NCI-H2196 treated with DMSO at 0.1 percent for 48 hours (cell line): ENCODE measurements around the gene GRHPR.
A peak's percentile ranks its signal among the peaks of the same experiment; 100 is the strongest.
"Not testable (repeated sequence)": the region's sequence is repeated elsewhere in the genome, so short reads cannot be mapped to it uniquely, and the experiment has no call there.

Source experiments
- DNase-seq: peaks from one replicate; lab custom pipeline; 2025; ENCODE audit not compliant: unreplicated experiment; lab: John Stamatoyannopoulos, UW

The GRHPR gene

GRCh38 chr9:37444890-37445289 lies 22.4 kb downstream of the GRHPR start:
- no peak for DNase-seq

DNA sequence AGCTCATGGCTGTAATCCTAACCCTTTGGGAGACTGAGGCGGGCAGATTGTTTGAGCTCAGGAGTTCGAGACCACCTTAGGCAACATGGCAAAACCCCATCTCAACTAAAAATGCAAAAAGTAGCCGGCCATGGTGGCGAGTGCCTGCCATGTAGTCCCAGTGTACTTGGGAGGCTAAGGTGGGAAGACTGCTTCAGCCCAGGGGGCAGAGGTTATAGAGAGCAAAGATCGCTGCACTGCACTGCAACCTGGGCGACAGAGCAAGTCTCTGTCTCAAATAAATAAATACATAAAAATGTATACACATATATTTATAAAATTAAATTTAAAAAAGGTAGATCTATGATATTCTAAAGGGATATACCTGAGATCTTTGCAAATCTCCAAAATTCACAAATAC lies 23.3 kb downstream of the GRHPR start:
- DNase-seq, result no peak

- no peak for DNase-seq
Measured at GRCh38 chr9:37446401-37446800, 23.9 kb downstream of the GRHPR start.

DNA sequence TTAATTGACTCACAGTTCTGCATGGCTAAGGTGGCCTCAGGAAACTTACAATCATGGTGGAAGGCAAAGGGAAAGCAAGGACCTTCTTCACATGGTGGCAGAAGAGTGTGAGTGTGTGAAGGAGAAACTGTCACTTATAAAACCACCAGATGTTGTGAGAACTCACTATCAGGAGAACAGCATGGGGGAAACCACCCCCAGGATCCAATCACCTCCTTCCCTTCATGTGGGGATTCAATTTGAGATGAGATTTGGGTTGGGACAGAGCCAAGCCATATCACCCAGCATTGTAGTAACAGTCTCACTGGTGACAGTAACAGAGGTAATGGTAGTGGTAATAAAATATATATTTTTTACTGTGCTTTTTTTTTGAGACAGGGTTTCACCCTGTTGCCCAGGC lies 24.6 kb downstream of the GRHPR start:
- no peak for DNase-seq

- DNase-seq, result no peak
Measured at GRCh38 chr9:37449862-37450632, 27.6 kb downstream of the GRHPR start.

- DNase-seq, result no peak
Measured at GRCh38 chr9:37451628-37452027, 29.1 kb downstream of the GRHPR start.

- DNase-seq, result no peak
Measured at GRCh38 chr9:37452611-37453010, 30.1 kb downstream of the GRHPR start.

DNA sequence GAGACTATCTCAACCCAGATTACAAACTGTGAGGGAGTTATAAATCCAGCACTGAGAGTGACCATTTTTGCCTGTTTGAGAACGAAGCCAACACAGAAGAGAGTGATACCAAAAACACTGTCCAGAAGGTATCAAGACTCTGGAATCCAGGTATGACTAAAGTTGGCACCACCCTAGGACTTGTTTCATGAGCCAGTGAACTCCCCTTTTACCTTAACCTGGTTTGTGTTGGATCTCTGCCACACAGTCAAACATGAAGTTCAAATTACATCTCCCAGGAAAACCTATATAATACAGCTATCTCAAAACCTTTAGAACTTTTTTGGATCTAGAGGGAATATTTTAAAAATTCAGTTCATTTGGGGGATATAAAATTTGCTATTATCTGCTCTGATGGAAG lies 31.3 kb downstream of the GRHPR start:
- no peak for DNase-seq

DNA sequence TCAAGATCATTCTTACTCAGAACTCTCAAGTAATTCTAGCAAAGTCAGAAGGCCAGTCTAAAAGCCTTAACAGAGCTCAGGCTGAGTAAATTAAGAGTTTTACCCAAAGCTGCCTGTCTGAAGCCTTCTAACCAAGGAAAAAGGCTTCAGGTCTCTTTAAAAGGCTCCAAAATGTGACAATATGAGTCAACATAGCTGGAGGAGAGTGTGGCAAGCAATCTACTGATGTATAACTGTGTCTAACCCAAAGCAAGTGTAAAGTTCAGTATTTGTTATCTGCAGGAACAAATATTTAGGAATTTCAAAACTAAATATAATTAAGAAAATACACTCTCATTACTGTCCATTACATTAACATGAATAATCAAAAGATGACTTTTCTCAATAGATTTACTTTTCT lies 31.7 kb downstream of the GRHPR start:
- DNase-seq, result no peak

DNA sequence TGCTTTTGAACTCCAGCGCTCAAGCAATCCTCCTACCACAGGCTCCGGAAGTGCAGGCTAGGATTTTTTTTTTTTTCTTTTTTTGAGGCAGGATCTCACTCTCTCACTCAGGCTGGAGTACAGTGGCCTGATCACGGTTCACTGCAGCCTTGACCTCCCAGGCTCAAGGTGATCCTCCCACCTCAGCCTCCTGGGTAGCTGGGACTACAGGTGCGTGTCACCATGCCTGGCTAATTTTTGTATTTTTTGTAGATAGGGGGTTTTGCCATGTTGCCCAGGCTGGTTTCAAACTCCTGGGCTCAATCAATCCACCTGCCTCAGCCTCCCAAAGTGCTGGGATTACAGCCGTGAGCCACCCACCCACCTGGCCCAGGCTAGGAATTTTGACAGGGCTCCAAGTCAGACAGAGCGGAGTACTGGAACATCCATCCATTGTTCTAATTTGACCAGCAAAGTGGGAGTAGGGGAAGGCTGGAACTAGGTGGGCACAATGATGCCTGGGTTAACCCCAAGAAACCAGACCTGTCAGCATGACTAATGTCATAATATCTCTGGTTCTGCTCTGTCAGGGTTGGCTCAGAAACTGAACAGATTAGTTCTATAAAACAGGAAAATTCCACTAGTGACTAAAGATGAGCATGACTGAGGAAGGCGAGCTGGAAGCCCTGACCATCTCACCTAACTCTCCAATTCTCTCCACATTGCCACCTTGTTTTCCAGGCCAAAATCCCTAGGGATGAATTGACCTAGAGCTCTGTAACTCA lies 33.6 kb downstream of the GRHPR start:
- no peak for DNase-seq

- no peak for DNase-seq
Measured at GRCh38 chr9:37456817-37457216, 34.3 kb downstream of the GRHPR start.

GRCh38 chr9:37464006-37464405 lies 41.5 kb downstream of the GRHPR start:
- no peak for DNase-seq

GRCh38 chr9:37464426-37465248 lies 42.1 kb downstream of the GRHPR start:
- DNase-seq, result peak; percentile 90

DNA sequence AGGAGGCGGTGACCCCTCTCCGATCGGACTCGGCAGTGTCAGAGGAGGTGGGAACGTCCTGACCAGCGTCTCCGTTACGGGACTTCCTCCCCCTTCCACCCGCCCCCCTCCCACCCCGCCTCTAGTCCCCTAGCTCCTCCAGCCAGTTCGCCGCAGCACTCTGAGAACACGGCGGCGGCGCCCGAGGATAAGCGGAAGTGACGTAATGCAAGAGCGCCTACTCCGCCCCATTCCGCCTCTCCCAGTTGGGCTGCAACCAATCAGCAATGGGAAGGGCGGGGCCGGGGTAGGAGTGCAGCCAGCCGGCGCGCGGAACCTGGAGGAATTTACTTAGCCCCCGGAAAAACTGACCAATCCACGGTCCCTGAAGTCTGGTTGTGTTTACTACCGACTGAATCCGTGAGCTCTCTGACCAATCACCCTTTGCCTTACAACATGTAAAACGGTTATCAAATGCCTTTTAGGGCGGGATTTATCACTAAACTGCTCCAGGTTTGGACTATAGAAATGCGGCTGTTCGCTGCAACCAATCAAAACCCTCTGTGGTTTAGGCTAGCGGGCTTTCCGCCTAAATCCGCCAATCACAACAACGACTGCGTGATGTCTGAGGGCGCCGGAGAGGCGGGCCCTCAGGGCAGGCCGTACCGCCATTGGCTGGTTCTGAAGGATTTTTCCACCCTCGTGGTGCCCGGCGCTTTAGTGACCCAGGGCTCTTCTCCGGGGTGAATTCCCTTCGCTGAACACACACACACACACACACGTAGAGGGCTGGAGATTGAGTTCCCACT lies 42.9 kb downstream of the GRHPR start, which contains the start of gene ZBTB5:
TSS of gene ZBTB5 (minus strand) at position 202 of the 788 bp plus-strand sequence. CDS start 22,899 bp downstream, outside the sequence.
- peak; percentile 100 for DNase-seq

GRCh38 chr9:37466037-37466709 lies 43.7 kb downstream of the GRHPR start:
- peak; percentile 69 for DNase-seq

GRCh38 chr9:37467530-37467929 lies 45.0 kb downstream of the GRHPR start:
- DNase-seq, result not testable (repeated sequence)

DNA sequence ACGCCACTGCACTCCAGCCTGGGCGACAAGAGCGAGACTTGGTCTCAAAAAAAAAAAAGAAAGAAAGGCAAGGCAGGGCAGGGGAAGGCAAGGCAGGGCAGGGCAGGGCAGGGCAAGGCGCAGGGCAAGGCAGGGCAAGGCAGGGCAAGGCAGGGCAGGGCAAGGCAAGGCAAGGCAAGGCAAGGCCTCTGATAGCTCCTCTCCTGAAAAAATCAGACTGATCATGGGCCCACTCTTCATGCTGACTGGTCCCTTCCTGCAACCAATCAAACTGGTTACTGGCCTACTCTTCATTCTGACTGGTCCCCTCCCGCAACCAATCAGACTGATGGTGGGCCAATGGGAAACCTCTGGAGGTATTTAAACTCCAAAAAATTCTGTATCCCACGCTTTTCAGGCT lies 46.1 kb downstream of the GRHPR start:
- DNase-seq, result no peak

GRCh38 chr9:37471942-37472684 lies 49.6 kb downstream of the GRHPR start:
- DNase-seq, result no peak

DNA sequence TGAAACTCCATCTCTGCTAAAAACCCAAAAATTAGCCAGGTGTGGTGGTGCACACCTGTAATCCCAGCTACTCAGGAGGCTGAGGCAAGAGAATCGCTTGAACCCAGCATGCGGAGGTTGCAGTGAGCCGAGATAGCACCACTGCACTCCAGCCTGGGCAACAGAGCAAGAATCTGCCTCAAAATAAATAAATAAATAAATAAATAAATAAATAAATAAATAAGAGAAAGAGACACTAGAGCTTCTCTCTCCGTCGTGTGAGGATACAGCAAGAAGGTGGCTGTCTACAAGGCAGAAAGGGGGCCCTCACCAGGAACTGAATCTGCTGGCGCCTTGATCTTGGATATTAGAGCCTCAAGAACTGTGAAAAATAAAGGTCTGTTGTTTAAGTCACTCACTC lies 51.5 kb downstream of the GRHPR start:
- not testable (repeated sequence) for DNase-seq
